ENCODE measurements around the gene PDILT. TPM values are rescaled to one million over a fixed set of nuclear protein-coding genes. Genes with fewer than 3 reads are reported as not detected.
"Not testable (repeated sequence)": the region's sequence is repeated elsewhere in the genome, so short reads cannot be mapped to it uniquely, and the experiment has no call there.

Gene PDILT
- total RNA-seq, 1 experiment from 2014 or later = not detected

DNA sequence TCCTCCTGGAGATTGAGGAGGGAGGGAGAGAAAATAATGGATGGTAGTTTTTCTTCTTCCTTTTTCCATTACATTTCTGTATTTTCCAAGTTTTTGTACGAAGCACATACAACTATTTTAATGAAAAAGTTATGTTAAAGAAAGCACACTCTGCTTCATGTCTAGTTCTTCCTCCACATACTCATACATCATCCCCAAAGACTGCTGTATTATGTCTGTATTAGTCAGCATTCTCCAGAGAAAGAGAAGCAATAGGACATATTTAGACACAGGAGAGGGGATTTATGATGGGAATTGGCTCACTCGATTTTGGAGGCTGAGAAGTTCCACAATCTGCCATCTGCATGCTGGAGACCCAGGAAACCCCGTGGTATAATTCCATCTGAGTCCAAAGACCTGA lies 36.7 kb upstream of the PDILT start:
- H3K9ac ChIP-seq (ENCODE audit: extremely low read depth, insufficient read length, low read length) = no peak overlapping the region
- no peaks in the 10 kb centered on the region for H3K9me3 Mint-ChIP-seq
- H3K27ac Mint-ChIP-seq = peak overlapping the region in 1 of 3 experiments; percentile 40; a peak in 1 of 7 replicates

DNA sequence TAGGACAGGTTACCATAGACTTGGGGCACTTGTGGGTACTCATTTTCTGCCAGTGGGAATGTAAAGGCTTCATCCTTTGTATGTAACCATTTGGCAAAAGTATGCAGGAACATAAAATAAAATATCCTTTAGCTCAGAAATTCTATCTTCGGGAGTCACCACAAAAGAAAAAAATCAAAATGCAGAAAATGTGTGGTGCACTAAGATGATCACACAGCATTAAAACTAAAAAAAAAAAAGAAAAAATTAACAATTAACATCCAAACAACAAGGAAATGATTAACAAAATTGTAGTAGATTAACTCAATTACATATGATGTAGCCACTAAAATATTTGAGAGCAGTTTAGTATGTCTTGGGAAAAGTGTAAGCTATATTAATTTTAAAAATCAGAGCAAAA lies 36.2 kb upstream of the PDILT start:
- not testable (repeated sequence) for H4K8ac ChIP-seq (replicated peaks; ENCODE audit: insufficient read length, low read depth, low read length); H2AFZ ChIP-seq (ENCODE audit: low read length); H3K14ac ChIP-seq (ENCODE audit: insufficient read depth, low read length); H4K91ac ChIP-seq (ENCODE audit: insufficient read length, low read depth, low read length); H3K56ac ChIP-seq (ENCODE audit: insufficient read length, low read depth, low read length); H2BK12ac ChIP-seq (ENCODE audit: insufficient read length, low read depth, low read length); H3K4me1 ChIP-seq (ENCODE audit: insufficient read depth, low read length); H3K9me3 ChIP-seq (ENCODE audit: control insufficient read depth, low read depth, low read length); H3K23me2 ChIP-seq (ENCODE audit: insufficient read length, low read depth, low read length, poor library complexity, severe bottlenecking); H3K18ac ChIP-seq (ENCODE audit: insufficient read length, low read depth, low read length); H3K9me3 Mint-ChIP-seq; H3K23ac ChIP-seq (ENCODE audit: insufficient read length, low read depth, low read length); H3K27ac Mint-ChIP-seq; H3K9ac ChIP-seq (ENCODE audit: extremely low read depth, insufficient read length, low read length); H3T11ph ChIP-seq (ENCODE audit: low read length); H3K27me3 ChIP-seq (ENCODE audit: insufficient read depth, low read length); H3K27me3 Mint-ChIP-seq (ENCODE audit: low read depth); H3K79me2 ChIP-seq (ENCODE audit: insufficient read depth, low read length); H2BK15ac ChIP-seq (ENCODE audit: low read depth, low read length); H3K36me3 Mint-ChIP-seq (ENCODE audit: insufficient read depth in 1 of 3, low read depth in 3 of 3); H2BK120ac ChIP-seq (ENCODE audit: low read depth, low read length, poor library complexity, severe bottlenecking); DNase-seq; H3K4me3 Mint-ChIP-seq; H4K5ac ChIP-seq (ENCODE audit: insufficient read length, low read depth, low read length); H4K20me1 ChIP-seq (ENCODE audit: control insufficient read depth, insufficient read depth, insufficient read length); H2BK20ac ChIP-seq (ENCODE audit: low read depth, low read length, poor library complexity, severe bottlenecking); H2BK5ac ChIP-seq (ENCODE audit: insufficient read length, low read length); H3K4ac ChIP-seq (ENCODE audit: low read depth, low read length); H3K4me1 Mint-ChIP-seq; H3K4me2 ChIP-seq (ENCODE audit: insufficient read depth, insufficient read length, low read length); H3K79me1 ChIP-seq (ENCODE audit: insufficient read depth, low read depth, low read length, poor library complexity, severe bottlenecking); H2AK5ac ChIP-seq (ENCODE audit: insufficient read length, low read length); H3K27ac ChIP-seq (ENCODE audit: insufficient read length, low read depth, low read length)
- WGBS (ENCODE audit: extremely low coverage, insufficient read length, low lambda C conversion rate) = no CpG with 5 or more reads among the region's 1 CpG

More for the DNA sequence above, 36.7 kb upstream of the PDILT start:
- Histone ChIP-seq H3K79me2 (ENCODE audit: insufficient read depth, low read length) (no peaks in the 10 kb centered on the region), H3K4ac (ENCODE audit: low read depth, low read length) (no peak overlapping the region), H3K23ac (ENCODE audit: insufficient read length, low read depth, low read length) (no peak overlapping the region), H3K27ac (ENCODE audit: insufficient read length, low read depth, low read length) (no peak overlapping the region), H2BK5ac (ENCODE audit: insufficient read length, low read length) (no peak overlapping the region), H4K91ac (ENCODE audit: insufficient read length, low read depth, low read length) (no peak overlapping the region), H2AK5ac (ENCODE audit: insufficient read length, low read length) (no peak overlapping the region), H2BK120ac (ENCODE audit: low read depth, low read length, poor library complexity, severe bottlenecking) (no peak overlapping the region), H3K9me3 (ENCODE audit: control insufficient read depth, low read depth, low read length) (no peaks in the 10 kb centered on the region), H4K5ac (ENCODE audit: insufficient read length, low read depth, low read length) (no peak overlapping the region), H3K14ac (ENCODE audit: insufficient read depth, low read length) (no peak overlapping the region), H3T11ph (ENCODE audit: low read length) (no peak overlapping the region), H3K56ac (ENCODE audit: insufficient read length, low read depth, low read length) (no peak overlapping the region), H2BK20ac (ENCODE audit: low read depth, low read length, poor library complexity, severe bottlenecking) (no peak overlapping the region), H3K18ac (ENCODE audit: insufficient read length, low read depth, low read length) (no peak overlapping the region), H4K8ac (replicated peaks; ENCODE audit: insufficient read length, low read depth, low read length) (no peak overlapping the region), H2BK15ac (ENCODE audit: low read depth, low read length) (no peak overlapping the region), H2BK12ac (ENCODE audit: insufficient read length, low read depth, low read length) (no peak overlapping the region), H4K20me1 (ENCODE audit: control insufficient read depth, insufficient read depth, insufficient read length) (no peaks in the 10 kb centered on the region), H3K27me3 (ENCODE audit: insufficient read depth, low read length) (no peaks in the 10 kb centered on the region), H2AFZ (ENCODE audit: low read length) (no peak overlapping the region), H3K79me1 (ENCODE audit: insufficient read depth, low read depth, low read length, poor library complexity, severe bottlenecking) (no peaks in the 10 kb centered on the region), H3K23me2 (ENCODE audit: insufficient read length, low read depth, low read length, poor library complexity, severe bottlenecking) (no peaks in the 10 kb centered on the region), H3K4me2 (ENCODE audit: insufficient read depth, insufficient read length, low read length) (no peak overlapping the region), H3K4me1 (ENCODE audit: insufficient read depth, low read length) (no peaks in the 10 kb centered on the region)
- no CpG with 5 or more reads among the region's 3 CpGs for WGBS (ENCODE audit: extremely low coverage, insufficient read length, low lambda C conversion rate)
- H3K27me3 Mint-ChIP-seq (ENCODE audit: low read depth) = no peaks in the 10 kb centered on the region
- TF ChIP-seq, protein P1, sequence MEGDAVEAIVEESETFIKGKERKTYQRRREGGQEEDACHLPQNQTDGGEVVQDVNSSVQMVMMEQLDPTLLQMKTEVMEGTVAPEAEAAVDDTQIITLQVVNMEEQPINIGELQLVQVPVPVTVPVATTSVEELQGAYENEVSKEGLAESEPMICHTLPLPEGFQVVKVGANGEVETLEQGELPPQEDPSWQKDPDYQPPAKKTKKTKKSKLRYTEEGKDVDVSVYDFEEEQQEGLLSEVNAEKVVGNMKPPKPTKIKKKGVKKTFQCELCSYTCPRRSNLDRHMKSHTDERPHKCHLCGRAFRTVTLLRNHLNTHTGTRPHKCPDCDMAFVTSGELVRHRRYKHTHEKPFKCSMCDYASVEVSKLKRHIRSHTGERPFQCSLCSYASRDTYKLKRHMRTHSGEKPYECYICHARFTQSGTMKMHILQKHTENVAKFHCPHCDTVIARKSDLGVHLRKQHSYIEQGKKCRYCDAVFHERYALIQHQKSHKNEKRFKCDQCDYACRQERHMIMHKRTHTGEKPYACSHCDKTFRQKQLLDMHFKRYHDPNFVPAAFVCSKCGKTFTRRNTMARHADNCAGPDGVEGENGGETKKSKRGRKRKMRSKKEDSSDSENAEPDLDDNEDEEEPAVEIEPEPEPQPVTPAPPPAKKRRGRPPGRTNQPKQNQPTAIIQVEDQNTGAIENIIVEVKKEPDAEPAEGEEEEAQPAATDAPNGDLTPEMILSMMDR (conservative IDR thresholded peaks at IDR 0.05) = no peak
- DNase-seq = no peak
- no peak overlapping the region for H3K4me3 Mint-ChIP-seq
- peaks cover 0 to 3% of the 10 kb centered on the region in 2 experiments; a peak in 2 of 4 replicates for H3K4me1 Mint-ChIP-seq
- no peaks in the 10 kb centered on the region for H3K36me3 Mint-ChIP-seq (ENCODE audit: insufficient read depth in 1 of 3, low read depth in 3 of 3)

Measured in H9 (cell line).